Endothelial cell of coronary artery (primary cell): Measurements from ENCODE around the gene SLC13A3. TPM values are rescaled to one million over a fixed set of nuclear protein-coding genes. Genes with fewer than 3 reads are reported as not detected.

Experiments
- total RNA-seq: library from RNA; depleted of rRNA; stranded (reverse); fragments of >200 nt; gene quantifications from 2 replicates; pipeline ENCODE4 v1.2.3, GENCODE V29; 2014

Gene SLC13A3
- total RNA-seq: 0.09 and 0.38 TPM in 2 replicates

GRCh38 chr20:46651091-46651962, at the start of gene SLC13A3:
Gene SLC13A3, minus strand, starts transcription at chr20:46651459. Its CDS starts 38 bp downstream, at chr20:46651421.

GRCh38 chr20:46689082-46689753, 38.0 kb upstream of the SLC13A3 start, which contains the start of gene TP53RK:
Gene TP53RK, minus strand, starts transcription at chr20:46689444. Its CDS starts 30 bp downstream, at chr20:46689414.

GRCh38 chr20:46550461-46550860, 100.8 kb downstream of the SLC13A3 start, which contains the start of gene OCSTAMP:
Gene OCSTAMP, minus strand, starts transcription at chr20:46550654. Its CDS starts 94 bp downstream, at chr20:46550560.

GRCh38 chr20:46512943-46513844, 138.1 kb downstream of the SLC13A3 start, which contains the start of gene ZNF334:
Gene ZNF334, minus strand, starts transcription at chr20:46513559. Its CDS starts 1,457 bp downstream, at chr20:46512102.

Other genes starting within 250 kb of the SLC13A3 start
- gene ELMO2, start 244.8 kb downstream of the SLC13A3 start, total RNA-seq: 24.0 and 33.6 TPM in 2 replicates
- gene ZNF334, start 137.9 kb downstream of the SLC13A3 start, total RNA-seq: 0.36 and 1.2 TPM in 2 replicates
- gene OCSTAMP, start 100.8 kb downstream of the SLC13A3 start, total RNA-seq: not detected in 2 replicates
- 17.5 and 19.1 TPM in 2 replicates for gene TP53RK, start 38.0 kb upstream of the SLC13A3 start, total RNA-seq
- 6.7 and 12.6 TPM in 2 replicates for gene SLC2A10, start 58.2 kb upstream of the SLC13A3 start, total RNA-seq
- gene EYA2, start 243.4 kb upstream of the SLC13A3 start, total RNA-seq: not detected in 2 replicates